Lower leg skin (tissue), 4 donors: ENCODE measurements around the gene OLAH. TPM values are rescaled to one million over a fixed set of nuclear protein-coding genes. Genes with fewer than 3 reads are reported as not detected.

ENCODE experiments used
- DNase-seq, 2 donors: peaks; one replicate each; pipeline ENCODE4 v3.0.0-alpha.2; 2019; ENCODE audit warnings: low spot score in 2 of 2
- H3K4me3 ChIP-seq: fragments of 200-600 bp; sonication (generic); 2 replicates; pipeline ENCODE4 v1.5.1; 2017; ENCODE audit warnings: mild to moderate bottlenecking, low read depth; ENCODE audit not compliant: poor library complexity, severe bottlenecking
- POLR2A ChIP-seq, 2 donors: fragments of 450-650 bp; IDR thresholded peaks; one replicate each; pipeline ENCODE4 v1.6.1; 2016 to 2017; ENCODE audit warnings: antibody characterized with exemption in 2 of 2, mild to moderate bottlenecking in 1 of 2, moderate library complexity in 1 of 2
- WGBS, 2 donors: methylation state at CpG; one replicate each; pipeline ENCODE4 v1.1.5; 2018; 5-methylcytosine and 5-hydroxymethylcytosine counted together
- intact Hi-C: fragments of 100-400 bp; cut with DNase I; formaldehyde crosslinking; loops from one replicate; pipeline ENCODE4 v1.15.0; 2023; ENCODE audit warnings: low total_unique reads
- total RNA-seq, 4 donors: library from RNA; depleted of rRNA; stranded (reverse); fragments of >200 nt; gene quantifications; one replicate each; pipeline ENCODE4 v1.1.0, GENCODE V29; 2016
- TF ChIP-seq, protein P1 (sequence below), 3 donors: fragments of 450-650 bp; IDR thresholded peaks; one replicate each; pipeline ENCODE4 v1.5.1; 2016; ENCODE audit warnings: antibody characterized with exemption in 3 of 3, mild to moderate bottlenecking in 3 of 3, moderate library complexity in 2 of 3

The OLAH gene
- total RNA-seq, 4 donors from 2014 or later = 1.4 to 6.0 (median 1.5) TPM; not detected in 1

DNA sequence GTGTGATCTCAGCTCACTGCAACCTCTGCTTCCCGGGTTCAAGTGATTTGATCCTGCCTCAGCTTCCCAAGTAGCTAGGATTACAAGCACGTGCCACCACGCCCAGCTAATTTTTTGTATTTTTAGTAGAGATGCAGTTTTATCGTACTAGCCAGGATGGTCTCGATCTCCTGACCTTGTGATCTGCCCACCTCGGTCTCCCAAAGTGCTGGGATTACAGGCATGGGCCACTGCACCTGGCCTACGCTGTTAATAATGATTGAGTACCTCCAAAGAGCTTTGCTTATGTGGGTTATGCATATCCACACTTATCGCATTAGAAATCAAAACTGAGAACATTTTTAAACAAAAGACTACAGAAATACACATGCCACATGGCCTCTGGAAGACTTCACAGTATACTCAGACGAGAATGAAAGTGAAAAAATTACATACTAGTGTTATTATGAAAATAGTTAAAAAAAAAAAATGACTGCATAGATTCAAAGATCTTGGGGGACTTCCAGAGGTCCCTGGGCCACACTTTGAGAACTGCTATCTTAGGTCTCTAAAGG lies 78.8 kb downstream of the OLAH start:
- no peak overlapping the region for H3K4me3 ChIP-seq
- intact Hi-C loops = no loop called here
- WGBS, 2 donors = 93 to 94% methylated on average over 9 of the region's 9 CpGs
- TF ChIP-seq, protein P1, sequence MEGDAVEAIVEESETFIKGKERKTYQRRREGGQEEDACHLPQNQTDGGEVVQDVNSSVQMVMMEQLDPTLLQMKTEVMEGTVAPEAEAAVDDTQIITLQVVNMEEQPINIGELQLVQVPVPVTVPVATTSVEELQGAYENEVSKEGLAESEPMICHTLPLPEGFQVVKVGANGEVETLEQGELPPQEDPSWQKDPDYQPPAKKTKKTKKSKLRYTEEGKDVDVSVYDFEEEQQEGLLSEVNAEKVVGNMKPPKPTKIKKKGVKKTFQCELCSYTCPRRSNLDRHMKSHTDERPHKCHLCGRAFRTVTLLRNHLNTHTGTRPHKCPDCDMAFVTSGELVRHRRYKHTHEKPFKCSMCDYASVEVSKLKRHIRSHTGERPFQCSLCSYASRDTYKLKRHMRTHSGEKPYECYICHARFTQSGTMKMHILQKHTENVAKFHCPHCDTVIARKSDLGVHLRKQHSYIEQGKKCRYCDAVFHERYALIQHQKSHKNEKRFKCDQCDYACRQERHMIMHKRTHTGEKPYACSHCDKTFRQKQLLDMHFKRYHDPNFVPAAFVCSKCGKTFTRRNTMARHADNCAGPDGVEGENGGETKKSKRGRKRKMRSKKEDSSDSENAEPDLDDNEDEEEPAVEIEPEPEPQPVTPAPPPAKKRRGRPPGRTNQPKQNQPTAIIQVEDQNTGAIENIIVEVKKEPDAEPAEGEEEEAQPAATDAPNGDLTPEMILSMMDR (IDR thresholded peaks at IDR 0.05) = no peak
- TF ChIP-seq POLR2A (IDR thresholded peaks at IDR 0.05) = no peak
- DNase-seq = peak in 1 of 2 donors; percentile 21

Other genes with a start within 250 kb of the OLAH start
- 1 to 10 TPM; 1.9 to 9.8 (median 3.9) TPM for gene CDNF, start 205.9 kb upstream of the OLAH start, total RNA-seq
- gene HSPA14, start 205.6 kb upstream of the OLAH start, total RNA-seq = 1 to 10 TPM; 3.6 to 9.2 (median 5.9) TPM
- 10 to 100 TPM in 3 of 4 donors, 1 to 10 TPM in 1; 8.7 to 12.2 (median 10.7) TPM for gene MSANTD7, start 205.6 kb upstream of the OLAH start, total RNA-seq
- gene SUV39H2, start 165.1 kb upstream of the OLAH start, total RNA-seq = 1 to 10 TPM in 3 of 4 donors, under 1 TPM in 1; 0.99 to 5.3 (median 3.5) TPM
- 10 to 100 TPM in 3 of 4 donors, 1 to 10 TPM in 1; 9.8 to 17.3 (median 12.0) TPM for gene DCLRE1C, start 89.8 kb upstream of the OLAH start, total RNA-seq
- gene MEIG1, start 84.6 kb upstream of the OLAH start, total RNA-seq = not detected
- under 1 TPM in 2 of 4 donors, not detected in 2; 0.23 to 0.38 TPM for gene ACBD7, start 44.8 kb downstream of the OLAH start, total RNA-seq
- gene RPP38, start 53.4 kb downstream of the OLAH start, total RNA-seq = 10 to 100 TPM; 12.6 to 14.9 (median 14.3) TPM
- 10 to 100 TPM; 15.9 to 23.4 (median 20.9) TPM for gene NMT2, start 124.8 kb downstream of the OLAH start, total RNA-seq